ENCODE data around the gene AOC2.
"Not testable (repeated sequence)": the region's sequence is repeated elsewhere in the genome, so short reads cannot be mapped to it uniquely, and the experiment has no call there.

GRCh38 chr17:42856516-42856915 is 12.1 kb downstream of the AOC2 start:
- not testable (repeated sequence) for TF ChIP-seq POLR2A, CTCF, EP300 (IDR thresholded peaks at IDR 0.05)
